GM21825 (cell line): ENCODE results near the gene TSPAN18.

ENCODE experiments used
- ATAC-seq: cut with Tn5 transposase; IDR thresholded peaks from one replicate; pipeline ENCODE4 v1.9.1; 2021; ENCODE audit warnings: mild to moderate bottlenecking, moderate library complexity; ENCODE audit not compliant: unreplicated experiment

The TSPAN18 gene

DNA sequence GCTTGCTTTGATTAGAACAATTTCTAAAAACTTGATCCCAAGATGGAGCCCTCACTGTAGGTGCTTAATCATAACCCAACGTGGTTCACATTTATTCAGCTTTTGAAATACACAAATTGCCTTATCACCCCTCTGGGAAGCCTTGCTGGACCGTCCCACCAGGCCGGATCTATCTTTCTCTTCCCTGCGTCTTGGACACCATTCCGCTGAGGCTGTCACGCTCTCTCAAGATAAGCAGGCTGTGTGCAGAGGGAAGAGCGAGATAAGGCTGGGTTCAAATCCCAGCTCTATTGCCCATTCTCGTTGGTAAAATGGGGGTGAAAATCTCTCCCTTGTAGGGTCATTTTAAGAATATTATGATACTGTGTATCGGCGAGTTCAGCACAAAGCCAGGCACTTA is 244.4 kb downstream of the TSPAN18 start:
- ATAC-seq = no peak

DNA sequence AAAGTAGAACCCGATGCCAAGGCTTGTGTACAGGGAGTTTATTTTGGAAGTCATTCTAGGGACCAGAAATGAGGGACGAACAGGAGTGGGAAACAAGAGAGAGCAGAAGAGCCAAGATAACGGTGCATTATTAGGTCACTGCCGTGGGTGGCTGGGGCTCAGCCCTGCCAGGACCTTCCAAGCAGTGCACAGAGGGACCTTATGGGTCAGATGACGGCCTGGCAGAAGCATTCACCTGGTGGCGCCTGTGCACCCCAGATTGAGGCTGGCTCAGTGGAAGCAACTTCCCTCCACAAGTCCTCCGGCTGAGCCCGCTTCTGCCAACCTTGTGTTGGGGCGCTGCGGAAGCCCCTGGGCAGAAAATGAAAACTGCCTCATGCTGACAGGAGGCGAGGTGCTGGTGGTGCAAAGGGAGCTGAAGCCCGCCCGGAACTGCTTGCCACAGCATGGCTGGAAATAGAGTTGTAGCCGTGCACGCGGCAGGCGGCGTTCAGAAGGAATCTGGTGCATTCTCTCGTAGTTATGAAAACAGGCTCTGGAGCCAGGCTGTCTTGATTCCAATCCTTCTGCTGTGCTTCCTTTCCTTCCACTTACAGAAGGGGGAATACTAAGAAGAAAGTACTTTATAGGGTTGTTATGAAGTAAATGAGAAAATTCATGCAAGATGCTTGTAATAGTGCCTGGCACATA is 246.1 kb downstream of the TSPAN18 start:
- ATAC-seq = no peak

DNA sequence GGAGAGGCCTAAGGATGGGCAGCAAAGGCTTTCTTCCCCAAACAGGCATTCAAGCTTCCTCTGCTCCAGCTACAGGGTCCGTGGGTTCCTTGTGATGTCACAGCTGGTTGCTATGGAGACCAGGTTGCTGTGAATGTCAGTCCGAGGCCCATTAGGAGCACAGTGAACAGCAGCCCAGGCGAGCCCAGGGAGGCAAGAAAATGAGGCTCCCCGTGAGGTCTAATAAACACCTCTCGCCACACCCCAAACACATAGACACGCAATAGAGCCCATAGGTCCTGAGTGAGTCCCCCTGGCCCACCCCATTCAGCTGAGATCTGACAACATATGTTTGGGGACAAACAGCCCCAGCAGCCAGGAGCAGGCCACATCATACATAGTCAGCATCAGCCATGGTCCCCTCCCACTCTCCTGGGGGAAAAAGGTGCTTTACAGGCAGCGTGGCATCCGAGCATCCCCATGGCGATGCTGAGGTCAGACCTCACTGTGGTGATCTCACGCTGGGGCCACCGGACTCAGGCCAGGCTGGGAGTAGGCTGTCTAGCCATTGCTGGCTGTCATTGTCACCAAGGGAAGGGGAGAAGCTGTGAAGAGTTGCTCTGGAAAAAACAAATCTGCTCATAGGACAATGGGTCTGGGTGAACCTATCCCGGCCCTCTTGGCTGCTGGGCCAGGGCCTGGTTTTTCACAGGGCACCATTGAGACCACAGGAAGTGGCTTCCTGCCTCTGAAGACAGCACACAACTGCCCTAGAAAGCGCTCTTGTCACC is 247.1 kb downstream of the TSPAN18 start:
- ATAC-seq = no peak

DNA sequence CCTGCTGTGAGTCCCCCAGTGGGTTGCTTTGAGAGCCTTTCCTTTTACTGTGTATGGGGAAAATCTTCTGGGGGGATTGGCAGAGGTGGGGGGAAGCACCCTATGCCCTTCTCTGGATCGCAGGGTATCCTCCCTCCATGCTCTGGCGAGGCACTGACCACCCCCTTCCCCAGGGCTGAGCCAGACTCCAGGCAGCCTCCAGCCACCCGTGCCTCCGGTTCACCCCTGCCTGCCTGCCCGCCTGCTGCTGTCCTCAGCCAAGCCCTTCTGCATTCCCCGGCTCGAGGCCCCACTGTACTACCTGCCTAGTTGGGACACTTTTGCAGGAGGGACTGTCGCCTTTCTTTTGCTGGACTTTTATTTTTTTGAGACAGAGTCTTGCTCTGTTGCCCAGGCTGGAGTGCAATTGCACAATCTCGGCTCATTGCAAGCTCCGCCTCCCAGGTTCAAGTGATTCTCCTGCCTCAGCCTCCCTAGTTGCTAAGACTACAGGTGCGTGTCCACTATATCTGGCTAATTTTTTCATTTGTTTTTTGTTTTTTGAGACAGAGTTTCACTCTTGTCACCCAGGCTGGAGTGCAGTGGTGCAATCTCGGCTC is 247.7 kb downstream of the TSPAN18 start:
- no peak for ATAC-seq

DNA sequence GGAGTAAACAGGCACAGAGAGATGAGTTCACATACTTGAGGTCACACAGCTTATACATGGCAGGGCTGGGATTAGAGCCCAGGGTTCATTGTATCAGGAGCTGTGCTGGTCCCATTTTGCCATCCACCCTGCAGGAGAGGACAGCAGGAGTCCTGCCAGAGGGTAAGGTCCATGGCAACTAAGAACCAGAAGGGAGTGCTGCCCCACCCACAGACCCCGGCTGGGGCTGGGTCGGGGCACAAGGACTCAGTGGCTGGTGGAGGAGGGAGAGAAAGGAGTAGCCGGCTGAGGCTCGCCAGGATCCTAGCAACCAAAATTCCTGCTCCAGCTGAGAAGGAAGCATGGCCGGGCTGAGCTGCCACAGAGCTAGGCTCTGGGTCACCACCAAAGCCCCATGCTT is 249.8 kb downstream of the TSPAN18 start:
- no peak for ATAC-seq

DNA sequence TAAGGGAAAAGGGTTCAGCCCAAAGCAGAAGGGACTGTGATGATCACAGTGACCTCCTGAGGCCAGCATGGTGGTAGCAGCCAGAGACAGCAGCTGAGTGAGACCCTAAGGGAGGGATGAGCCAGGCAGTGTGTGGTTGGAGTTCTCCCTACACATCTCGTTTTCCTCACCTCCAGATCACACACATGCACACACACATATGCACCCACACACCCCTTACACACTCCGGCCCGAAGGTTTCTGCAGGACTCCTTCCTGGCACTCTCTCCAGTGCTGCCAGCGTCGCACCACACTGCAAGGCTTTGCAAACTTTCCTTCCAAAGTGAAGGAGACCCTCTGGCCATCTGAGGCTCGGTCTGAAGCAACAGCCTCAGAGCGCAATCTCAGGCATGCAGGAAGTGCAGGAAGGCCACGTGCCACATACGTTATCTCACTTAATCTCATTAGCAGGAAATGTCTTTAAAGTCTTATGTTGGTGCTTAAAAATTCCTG is 250.8 kb downstream of the TSPAN18 start:
- ATAC-seq = no peak

DNA sequence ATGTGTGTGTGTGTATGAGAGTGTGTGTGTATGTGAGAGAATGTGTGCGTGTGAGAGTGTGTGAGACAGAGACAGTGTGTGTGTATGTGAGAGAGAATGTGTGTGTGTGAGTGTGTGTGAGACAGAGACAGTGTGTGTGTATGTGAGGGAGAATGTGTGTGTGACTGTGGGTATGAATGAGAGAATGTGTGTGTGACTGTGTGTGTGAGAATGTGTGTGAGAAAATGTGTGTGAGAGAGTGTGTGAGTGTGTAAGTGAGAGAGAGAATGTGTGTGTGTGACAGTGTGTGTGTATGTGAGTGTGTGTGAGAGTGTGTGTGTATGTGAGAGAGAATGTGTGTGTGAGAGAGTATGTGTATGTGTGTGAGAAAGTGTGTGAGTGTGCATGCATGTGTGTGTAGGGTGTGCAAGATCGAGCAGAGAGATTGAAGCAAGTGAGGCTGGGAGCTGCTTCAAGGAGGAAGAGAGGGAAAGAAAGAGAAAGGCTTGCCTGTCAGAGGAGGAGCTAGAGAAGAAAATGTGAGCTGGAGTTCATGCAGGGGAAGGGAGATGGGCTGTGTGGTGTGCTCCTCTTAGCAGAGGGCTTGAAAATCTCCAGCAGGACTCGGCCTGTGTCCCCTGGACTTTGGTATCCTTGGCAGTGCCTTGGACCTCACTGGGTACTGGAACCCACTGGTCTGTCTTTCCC is 251.7 kb downstream of the TSPAN18 start:
- no peak for ATAC-seq

DNA sequence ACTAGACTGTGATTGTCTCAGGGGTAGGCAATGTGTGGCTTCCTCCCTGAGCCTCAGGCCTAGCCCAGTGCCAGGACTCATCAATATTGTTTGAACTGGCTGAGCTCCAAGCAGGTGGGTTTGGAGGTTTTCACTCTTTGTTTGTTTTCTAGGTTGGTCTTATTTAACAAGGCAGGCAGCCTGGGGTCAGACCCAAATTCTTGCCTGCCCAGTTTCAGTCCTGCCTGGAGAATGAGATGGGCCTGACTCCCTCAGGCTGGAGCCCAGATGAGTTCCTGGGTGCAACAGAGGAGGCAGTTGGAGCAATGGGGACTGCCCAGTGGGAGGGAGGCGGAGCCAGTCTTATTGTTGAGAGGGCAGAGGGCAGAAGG is 252.2 kb downstream of the TSPAN18 start:
- ATAC-seq = no peak

DNA sequence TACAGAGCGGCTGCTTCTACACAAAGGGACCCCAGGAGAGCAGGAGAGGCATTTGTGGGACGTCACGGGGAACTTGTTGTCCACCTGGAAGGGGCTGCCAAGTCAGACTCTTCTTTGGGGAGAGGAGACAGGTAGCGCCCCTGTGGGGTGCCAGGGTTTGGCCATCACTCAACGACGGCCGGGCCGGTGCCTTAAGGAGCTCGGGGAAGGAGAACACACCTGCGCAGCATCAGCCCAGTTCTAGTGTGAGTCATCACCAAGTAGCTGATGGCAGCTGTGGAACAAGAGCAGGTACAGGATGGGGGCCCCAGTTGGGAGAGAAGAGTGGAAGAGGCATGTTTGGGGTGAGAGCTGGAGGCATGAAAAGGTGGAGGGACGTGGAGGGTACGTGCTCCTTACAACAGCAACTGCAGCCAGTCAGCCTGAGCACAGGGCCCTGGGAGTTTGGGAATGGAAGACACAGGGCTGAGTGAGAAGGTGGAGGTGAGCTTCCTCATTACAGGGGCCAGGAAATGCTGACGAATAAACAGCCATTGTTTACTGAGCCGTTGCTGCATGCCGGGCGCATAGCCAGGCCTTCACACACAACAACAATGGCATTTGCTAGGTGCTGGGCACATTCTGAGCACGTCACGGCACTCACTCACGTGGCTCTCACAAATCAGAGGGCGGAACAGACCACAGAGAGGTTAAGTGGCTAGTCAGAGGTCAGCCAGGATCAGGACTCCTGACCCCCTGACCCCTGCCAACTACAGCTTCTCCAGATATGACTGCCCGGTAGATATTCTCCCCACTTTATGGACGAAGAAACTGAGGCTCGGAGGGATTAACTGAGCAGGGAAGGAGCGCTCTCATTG is 253.0 kb downstream of the TSPAN18 start:
- ATAC-seq = no peak

DNA sequence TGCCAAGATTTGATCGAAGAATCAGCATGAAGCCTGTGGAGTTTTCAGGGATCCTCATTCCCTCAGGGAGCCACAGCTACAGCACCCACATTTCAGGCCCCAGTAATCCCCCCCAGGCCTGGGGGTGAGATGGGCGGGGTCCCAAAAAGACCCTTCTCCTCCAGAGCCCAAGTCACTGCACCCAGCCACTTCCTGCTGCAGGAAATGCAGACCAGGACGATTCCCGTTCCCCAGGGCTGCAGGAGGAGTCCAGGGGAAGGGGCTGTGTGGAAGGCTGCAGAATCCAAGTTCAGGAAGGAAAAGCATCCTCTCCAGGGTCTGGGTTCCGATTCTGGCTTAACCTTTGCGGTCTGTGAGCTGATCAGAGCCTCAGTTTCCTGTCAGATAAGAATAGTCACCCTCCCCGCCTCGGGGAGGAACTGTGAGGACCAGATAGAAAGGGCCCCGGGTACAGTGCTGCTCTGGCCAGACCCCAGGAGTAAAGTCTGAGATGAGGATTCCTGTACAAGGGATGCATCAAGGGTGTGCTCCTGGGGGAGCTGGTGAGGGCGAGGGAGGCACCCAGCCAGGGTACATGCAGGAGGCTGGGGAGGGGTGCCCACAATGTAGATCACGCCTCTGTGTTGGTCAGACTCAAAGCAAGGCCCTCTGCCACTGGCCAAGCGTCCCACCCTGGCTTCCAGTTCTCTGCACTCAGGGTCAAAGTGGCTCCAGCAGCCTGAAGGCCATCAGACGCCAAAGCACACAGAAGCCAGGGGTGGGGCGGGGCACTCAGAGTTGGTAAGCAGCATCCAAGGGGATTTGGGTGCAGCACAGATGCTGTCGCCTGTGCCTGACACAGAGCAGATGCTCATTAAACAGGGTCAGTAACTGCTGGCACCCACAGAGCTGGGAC is 254.0 kb downstream of the TSPAN18 start:
- ATAC-seq = no peak
